AG09309 (cell line): ENCODE results near the gene DHX9.

Experiments used
- DNase-seq: peaks from one replicate; pipeline ENCODE4 v3.0.0-alpha.2; 2010; ENCODE audit warnings: low read depth
- H3K4me3 ChIP-seq: 2 replicates; pipeline ENCODE4 v1.5.1; 2011; ENCODE audit warnings: mild to moderate bottlenecking, low read depth, low read length, moderate library complexity; ENCODE audit not compliant: control insufficient read depth
- CTCF ChIP-seq: IDR thresholded peaks from 2 replicates; pipeline ENCODE4 v1.5.1; 2011; ENCODE audit warnings: mild to moderate bottlenecking, low read depth, low read length, inconsistent platforms; ENCODE audit not compliant: insufficient read depth, control insufficient read depth; ENCODE audit errors: missing control alignments

Gene DHX9

DNA sequence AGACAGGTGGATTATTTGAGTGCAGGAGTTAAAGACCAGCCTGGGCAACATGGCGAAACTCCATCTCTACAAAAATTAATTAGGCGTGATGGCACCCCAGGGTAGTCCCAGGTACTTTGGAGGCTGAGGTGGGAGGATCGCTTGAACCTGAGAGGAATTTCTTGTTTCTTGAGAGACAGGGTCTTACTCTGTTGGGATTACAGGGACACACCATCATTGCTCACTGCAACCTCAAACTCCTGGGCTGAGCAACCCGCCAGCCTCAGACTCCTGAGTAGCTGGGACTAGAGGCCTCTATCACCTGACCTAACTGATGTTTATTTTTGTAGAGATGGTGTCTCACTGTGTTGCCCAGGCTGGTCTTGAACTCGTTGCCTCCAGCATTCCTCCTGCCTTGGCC lies 24.8 kb downstream of the DHX9 start:
- TF ChIP-seq CTCF, result no peak
- DNase-seq, result no peak
- no peak overlapping the region for H3K4me3 ChIP-seq

DNA sequence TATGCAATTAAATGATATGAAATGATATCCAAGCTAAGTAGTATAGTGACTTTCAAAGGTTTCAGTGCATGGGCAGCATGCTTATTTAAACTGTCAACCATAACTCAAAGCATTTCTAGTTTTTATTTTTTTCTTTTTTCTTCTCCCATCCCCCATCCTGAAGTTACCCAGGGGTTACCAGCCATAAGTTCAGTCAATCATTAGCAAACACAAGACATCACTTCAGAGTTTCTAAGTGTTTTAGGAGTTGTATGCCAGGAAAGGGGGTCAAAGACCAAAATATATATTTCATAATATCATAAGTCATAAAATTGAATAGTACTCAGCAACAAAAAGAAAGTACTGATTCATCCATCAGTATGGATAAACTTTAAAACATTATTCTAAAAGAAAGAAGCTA lies 28.7 kb downstream of the DHX9 start:
- no peak for DNase-seq
- no peak for TF ChIP-seq CTCF
- H3K4me3 ChIP-seq, result no peak overlapping the region

GRCh38 chr1:182869241-182869666 lies 30.1 kb downstream of the DHX9 start:
- TF ChIP-seq CTCF, result no peak
- H3K4me3 ChIP-seq, result no peak overlapping the region
- no peak for DNase-seq

DNA sequence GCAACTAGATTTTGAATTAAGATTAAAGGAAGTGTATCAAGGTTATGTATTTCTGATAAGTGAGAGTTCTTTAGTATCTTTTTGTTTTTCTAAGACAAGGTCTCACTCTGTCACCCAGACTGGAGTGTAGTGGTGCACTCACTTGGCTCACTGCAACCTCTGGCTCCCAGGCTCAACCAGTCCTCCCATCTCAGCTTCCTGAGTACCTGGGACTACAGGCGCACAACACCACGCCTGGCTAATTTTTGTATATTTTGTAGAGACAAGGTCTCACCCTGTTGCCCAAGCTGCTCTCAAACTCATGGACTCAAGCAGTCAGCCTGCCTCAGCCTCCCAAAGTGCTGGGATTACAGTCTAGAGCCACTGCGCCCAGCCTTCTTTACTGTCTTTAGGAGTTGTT lies 33.7 kb downstream of the DHX9 start:
- no peak for TF ChIP-seq CTCF
- H3K4me3 ChIP-seq, result no peak overlapping the region
- no peak for DNase-seq

- no peak for DNase-seq
- H3K4me3 ChIP-seq, result no peak overlapping the region
- no peak for TF ChIP-seq CTCF
Measured at GRCh38 chr1:182875889-182876288, 36.7 kb downstream of the DHX9 start.

DNA sequence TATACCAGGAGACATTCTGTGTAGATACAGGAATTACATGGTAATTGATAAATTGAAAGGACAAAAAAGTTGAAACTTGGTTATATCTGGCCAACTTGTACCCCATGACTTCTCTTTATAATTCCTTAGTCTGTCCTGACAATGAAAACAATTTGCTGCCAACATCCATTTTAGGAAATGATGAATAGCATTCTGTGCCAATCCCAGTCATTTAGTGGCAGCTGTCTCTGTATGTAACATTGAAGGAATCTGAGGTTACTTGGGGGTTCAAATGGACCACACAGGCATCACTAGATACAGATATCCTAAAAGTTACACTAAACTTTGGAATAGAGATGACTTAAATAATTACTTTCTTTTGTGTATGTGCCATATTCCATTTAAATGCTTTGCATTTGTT lies 38.2 kb downstream of the DHX9 start:
- H3K4me3 ChIP-seq, result no peak overlapping the region
- DNase-seq, result no peak
- no peak for TF ChIP-seq CTCF

DNA sequence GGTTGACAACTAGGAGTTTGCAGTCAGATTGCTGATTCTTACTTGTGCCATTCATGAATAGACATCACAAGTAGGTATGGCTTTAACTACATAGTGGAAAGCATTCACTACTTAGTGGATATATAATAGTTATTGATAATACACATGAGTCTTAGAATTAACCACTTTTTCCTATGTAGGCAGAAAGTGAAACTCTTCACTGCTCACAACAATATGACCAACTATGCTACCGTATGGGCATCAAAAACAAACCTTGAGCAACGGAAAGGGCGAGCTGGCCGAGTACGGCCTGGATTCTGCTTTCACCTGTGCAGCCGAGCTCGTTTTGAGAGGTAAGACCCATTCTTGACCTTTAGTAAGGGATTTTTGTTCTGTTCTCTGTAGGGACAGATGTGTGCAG lies 38.7 kb downstream of the DHX9 start:
- DNase-seq, result no peak
- no peak overlapping the region for H3K4me3 ChIP-seq
- TF ChIP-seq CTCF, result no peak
